ENCODE measurements around the gene CYP46A1.

CYP46A1 gene

DNA sequence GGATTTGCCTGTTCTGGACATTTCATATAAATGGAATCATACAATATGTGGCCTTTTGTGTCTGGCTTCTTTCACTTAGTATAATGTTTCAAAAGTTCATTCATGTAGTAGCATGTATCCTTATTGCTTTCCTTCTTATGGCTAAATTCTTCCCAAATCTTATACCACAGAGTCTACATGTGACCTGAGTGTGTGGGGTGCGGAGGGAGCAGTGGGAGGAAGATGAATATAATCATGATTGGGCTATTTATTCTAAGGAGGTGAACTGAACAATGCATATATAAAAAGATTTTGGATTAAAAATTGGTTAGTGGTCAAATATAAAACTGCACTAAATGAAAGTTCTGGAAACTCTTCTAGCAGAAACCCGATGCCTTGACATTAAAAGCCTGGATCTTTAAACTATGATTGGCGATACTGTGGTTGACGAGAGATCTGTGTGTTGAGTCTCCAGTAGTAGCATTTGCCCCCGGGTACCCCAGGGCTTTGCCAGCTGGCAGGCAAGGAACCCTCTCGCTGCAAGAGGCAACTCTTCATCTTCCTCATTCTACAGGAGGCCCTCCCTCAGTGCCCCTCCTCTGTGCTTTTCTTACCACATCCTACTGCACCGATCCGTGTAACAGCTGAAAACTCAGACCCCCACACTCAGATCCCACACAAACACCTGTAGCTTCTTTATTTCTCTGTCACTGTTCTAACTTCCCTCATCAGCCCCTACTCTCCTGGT is 2.6 kb downstream of the CYP46A1 start:
- ATAC-seq (no peak), DNase-seq (no peak)
- H3K4me1 Mint-ChIP-seq = peaks cover 7% of the 10 kb centered on the region
- H3K27ac Mint-ChIP-seq = no peak overlapping the region
- peaks cover 26% of the 10 kb centered on the region for H3K27me3 Mint-ChIP-seq
- no peaks in the 10 kb centered on the region for H3K36me3 Mint-ChIP-seq (ENCODE audit: low read depth)
- no peak overlapping the region for H3K4me3 Mint-ChIP-seq
- no peaks in the 10 kb centered on the region for H3K9me3 Mint-ChIP-seq

DNA sequence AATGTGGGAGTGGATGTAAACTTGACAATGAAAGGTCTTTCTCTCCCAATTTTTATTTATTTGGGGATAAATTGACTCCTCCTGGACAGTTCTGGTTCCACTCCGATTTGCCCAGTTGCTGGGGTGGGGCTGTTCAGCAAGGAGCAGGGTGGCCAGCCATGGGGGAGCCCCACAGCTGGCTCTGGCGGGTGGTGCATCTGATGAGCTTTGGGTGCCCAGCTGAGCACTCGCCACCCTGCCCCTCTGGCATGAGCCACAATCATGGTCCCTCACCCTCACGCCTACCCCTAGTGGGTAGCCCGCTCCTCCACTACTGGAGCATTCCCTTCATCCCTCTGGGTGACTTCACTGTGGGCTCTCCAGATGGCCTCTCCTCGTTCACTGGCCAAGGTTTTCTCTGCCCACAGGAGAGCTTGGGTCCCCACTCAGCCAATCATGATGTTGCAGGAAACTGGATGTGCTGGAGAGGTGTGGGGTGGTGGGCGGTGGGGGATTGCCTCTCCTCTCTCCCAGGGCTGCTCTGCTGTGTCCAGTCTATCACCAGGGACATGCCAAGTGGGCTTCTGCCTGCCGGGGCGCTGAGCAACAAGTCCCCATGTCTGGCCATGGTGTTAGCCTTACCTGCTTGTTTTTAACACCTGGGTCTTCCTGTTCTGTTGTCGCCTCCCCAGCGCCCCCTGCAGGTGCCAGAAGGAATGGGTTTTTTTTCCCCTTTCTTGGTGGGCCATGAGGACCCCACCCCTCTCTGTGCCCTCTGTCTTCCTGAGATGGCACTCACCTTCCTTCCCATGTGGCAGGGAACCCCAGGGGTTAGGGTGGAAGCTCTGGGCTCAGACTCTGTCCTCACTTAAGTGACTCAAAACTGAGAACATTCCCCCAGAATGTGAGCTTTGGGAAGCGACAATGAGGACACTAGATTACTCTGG is 3.4 kb downstream of the CYP46A1 start:
- Mint-ChIP-seq H3K36me3 (ENCODE audit: low read depth) (no peaks in the 10 kb centered on the region), H3K27me3 (peaks cover 26% of the 10 kb centered on the region), H3K27ac (no peak overlapping the region), H3K4me1 (peaks cover 5% of the 10 kb centered on the region), H3K9me3 (no peaks in the 10 kb centered on the region), H3K4me3 (no peak overlapping the region)
- no peak for DNase-seq
- ATAC-seq = no peak

DNA sequence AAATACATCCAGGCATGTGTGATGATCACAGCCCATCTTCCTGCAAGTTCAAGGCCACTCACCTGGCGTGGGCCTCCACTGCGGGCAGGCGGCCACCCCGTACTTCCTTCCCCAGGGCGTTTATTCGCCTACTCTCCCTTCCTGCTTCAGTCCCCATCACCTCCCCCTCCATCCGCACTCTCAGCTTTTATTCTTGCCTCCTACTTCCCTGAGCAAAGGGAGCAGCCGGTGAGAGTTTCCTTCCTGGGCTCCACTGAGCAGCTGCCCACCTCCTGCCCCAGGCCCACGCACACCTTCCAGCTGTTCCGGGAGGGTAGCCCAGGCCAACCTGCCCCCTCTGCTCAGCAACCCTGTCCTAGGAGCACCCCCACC is 4.1 kb downstream of the CYP46A1 start:
- Mint-ChIP-seq H3K4me1 (peaks cover 3% of the 10 kb centered on the region), H3K27me3 (peaks cover 24% of the 10 kb centered on the region), H3K4me3 (no peak overlapping the region), H3K27ac (no peak overlapping the region), H3K36me3 (ENCODE audit: low read depth) (no peaks in the 10 kb centered on the region), H3K9me3 (no peaks in the 10 kb centered on the region)
- ATAC-seq = no peak
- DNase-seq = no peak

DNA sequence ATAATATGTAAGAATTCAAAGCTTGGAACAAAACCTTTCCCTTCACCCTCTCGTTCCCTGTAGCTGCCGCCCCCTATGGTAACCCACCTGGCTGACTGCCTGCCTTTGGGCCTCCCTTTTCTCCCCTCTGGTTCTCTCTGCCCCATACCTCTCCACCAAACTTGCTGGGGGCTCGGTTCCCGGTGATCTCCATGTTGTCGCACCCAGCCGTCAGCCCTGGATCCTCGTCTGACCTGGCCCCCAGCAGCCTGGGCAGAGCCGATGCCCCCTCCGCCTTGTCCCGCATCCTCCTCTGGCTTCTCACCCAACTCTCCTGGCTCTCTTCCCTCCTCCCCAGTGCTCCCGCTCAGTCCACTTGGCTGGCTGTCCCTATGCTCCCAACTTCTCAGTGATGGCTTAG is 4.5 kb downstream of the CYP46A1 start:
- H3K36me3 Mint-ChIP-seq (ENCODE audit: low read depth) = no peaks in the 10 kb centered on the region
- H3K27me3 Mint-ChIP-seq = peaks cover 24% of the 10 kb centered on the region
- no peak overlapping the region for H3K4me3 Mint-ChIP-seq
- no peaks in the 10 kb centered on the region for H3K9me3 Mint-ChIP-seq
- ATAC-seq = no peak
- H3K4me1 Mint-ChIP-seq = peaks cover 3% of the 10 kb centered on the region
- no peak overlapping the region for H3K27ac Mint-ChIP-seq
- no peak for DNase-seq

- no peak overlapping the region for H3K4me3 Mint-ChIP-seq
- no peak for DNase-seq
- peaks cover 27% of the 10 kb centered on the region for H3K27me3 Mint-ChIP-seq
- ATAC-seq = no peak
- peaks cover 3% of the 10 kb centered on the region for H3K4me1 Mint-ChIP-seq
- H3K9me3 Mint-ChIP-seq = no peaks in the 10 kb centered on the region
- no peak overlapping the region for H3K27ac Mint-ChIP-seq
- H3K36me3 Mint-ChIP-seq (ENCODE audit: low read depth) = no peaks in the 10 kb centered on the region
These were observed 5.5 kb downstream of the CYP46A1 start for GRCh38 chr14:99689266-99690236.

DNA sequence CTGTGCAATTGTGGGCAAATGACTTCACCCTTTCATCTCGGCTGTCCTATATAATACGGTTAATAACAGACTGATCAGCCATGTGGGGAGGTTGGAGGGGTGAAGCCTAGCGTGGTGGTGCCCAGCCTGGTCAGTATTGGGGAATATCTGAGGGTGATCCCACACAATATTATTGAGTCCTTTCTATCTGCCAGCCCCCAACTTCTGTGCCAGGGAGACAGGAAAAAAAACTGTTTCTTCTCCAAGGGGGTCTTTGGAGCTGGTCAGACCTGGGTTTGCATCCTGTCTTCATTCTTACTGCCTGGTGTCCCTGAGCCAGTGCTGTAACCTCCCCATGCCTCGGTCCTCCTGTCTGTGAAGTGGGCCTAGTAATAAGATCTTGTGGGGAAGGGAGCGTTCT is 6.5 kb downstream of the CYP46A1 start:
- ATAC-seq (no peak), DNase-seq (no peak)
- Mint-ChIP-seq H3K27ac (no peak overlapping the region), H3K36me3 (ENCODE audit: low read depth) (no peaks in the 10 kb centered on the region), H3K4me1 (peaks cover 2% of the 10 kb centered on the region), H3K4me3 (no peak overlapping the region), H3K9me3 (no peaks in the 10 kb centered on the region), H3K27me3 (peaks cover 27% of the 10 kb centered on the region)

DNA sequence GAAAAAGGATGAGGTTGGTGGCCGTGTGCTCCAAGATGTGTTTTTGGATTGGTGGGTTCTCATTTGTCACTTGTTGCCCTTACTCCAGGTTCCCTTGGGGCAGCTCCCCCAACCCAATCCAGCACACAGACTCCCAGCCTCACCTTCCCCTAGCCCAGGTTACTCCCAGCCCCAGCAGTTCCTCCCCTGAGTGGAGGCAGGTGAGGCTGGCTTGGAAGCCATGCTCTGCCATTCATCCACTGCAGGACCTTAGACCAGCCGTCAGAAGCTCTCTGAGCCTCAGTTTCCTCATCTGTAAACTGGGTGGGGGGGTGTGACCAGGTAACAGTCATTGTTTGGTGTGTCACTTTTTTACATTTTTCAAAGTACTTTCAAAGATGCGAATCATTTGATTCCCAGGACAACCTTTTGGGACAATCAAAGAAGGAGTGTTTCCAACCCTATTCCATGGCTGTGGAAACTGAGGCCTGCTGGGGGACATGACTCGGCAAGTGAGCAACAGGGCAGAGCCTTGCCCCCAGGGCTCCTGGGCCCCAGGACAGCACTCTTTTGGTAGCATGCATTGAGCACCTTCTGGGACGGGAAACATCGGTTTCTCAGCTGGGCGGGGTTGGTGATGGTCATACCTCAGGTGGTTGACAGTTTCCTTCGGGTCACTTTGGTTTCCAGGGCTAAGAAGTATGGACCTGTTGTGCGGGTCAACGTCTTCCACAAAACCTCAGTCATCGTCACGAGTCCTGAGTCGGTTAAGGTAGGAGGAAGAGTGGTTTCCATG is 7.2 kb downstream of the CYP46A1 start:
- ATAC-seq (no peak), DNase-seq (no peak)
- Mint-ChIP-seq H3K27ac (no peak overlapping the region), H3K4me3 (no peak overlapping the region), H3K4me1 (peaks cover 2% of the 10 kb centered on the region), H3K36me3 (ENCODE audit: low read depth) (no peaks in the 10 kb centered on the region), H3K27me3 (peaks cover 27% of the 10 kb centered on the region), H3K9me3 (no peaks in the 10 kb centered on the region)

GRCh38 chr14:99693918-99694317 is 9.8 kb downstream of the CYP46A1 start:
- no peak overlapping the region for H3K4me3 Mint-ChIP-seq
- no peaks in the 10 kb centered on the region for H3K36me3 Mint-ChIP-seq (ENCODE audit: low read depth)
- H3K9me3 Mint-ChIP-seq = no peaks in the 10 kb centered on the region
- no peak for ATAC-seq
- H3K27ac Mint-ChIP-seq = no peak overlapping the region
- H3K27me3 Mint-ChIP-seq = peaks cover 20% of the 10 kb centered on the region
- DNase-seq = no peak
- no peaks in the 10 kb centered on the region for H3K4me1 Mint-ChIP-seq

DNA sequence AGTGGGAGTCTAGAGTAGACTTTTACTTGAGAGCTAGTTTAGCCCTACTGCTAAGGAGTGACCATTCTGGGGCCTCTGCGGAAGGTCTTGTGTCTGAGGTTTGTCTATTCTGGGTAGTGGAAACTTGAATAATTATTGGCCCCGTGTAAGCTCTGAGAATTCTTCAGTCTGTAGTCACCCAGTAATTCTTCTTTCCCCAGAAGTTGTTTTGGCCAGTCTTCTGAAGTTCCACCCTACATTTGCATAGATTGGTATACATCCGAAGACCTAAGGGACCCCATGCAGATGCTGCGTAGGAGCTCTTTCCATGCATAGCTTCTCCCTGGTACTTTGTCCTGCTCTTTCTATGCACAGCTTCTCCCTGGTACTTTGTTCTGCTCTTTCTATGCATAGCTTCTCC is 12.8 kb downstream of the CYP46A1 start:
- H3K4me3 Mint-ChIP-seq = no peak overlapping the region
- no peaks in the 10 kb centered on the region for H3K4me1 Mint-ChIP-seq
- H3K9me3 Mint-ChIP-seq = no peaks in the 10 kb centered on the region
- H3K27me3 Mint-ChIP-seq = peaks cover 6% of the 10 kb centered on the region
- ATAC-seq (no peak), DNase-seq (no peak)
- H3K36me3 Mint-ChIP-seq (ENCODE audit: low read depth) = no peaks in the 10 kb centered on the region
- H3K27ac Mint-ChIP-seq = no peak overlapping the region

DNA sequence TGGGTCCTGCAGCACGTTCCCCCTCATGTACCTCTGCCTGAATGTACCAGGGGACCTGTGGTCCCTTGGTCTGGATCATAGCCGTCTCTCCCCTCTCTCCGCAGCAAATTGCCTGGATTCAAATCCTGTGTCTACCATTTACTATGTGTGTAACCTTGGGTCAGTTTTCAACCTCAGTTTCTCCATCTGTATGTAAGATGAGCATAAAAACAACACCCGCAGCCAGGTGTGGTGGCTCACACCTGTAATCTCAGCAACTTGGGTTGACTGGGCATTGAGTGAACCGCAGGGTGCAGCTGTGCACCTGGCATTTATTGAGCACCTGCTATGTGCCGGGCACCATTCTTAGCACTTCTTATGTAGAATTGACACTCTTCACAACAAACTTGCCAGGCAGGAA is 14.1 kb downstream of the CYP46A1 start:
- peaks cover 6% of the 10 kb centered on the region for H3K9me3 Mint-ChIP-seq
- peaks cover 3% of the 10 kb centered on the region for H3K36me3 Mint-ChIP-seq (ENCODE audit: low read depth)
- H3K27ac Mint-ChIP-seq = no peak overlapping the region
- H3K27me3 Mint-ChIP-seq = peaks cover 8% of the 10 kb centered on the region
- no peaks in the 10 kb centered on the region for H3K4me1 Mint-ChIP-seq
- no peak for ATAC-seq
- H3K4me3 Mint-ChIP-seq = no peak overlapping the region
- DNase-seq = no peak

DNA sequence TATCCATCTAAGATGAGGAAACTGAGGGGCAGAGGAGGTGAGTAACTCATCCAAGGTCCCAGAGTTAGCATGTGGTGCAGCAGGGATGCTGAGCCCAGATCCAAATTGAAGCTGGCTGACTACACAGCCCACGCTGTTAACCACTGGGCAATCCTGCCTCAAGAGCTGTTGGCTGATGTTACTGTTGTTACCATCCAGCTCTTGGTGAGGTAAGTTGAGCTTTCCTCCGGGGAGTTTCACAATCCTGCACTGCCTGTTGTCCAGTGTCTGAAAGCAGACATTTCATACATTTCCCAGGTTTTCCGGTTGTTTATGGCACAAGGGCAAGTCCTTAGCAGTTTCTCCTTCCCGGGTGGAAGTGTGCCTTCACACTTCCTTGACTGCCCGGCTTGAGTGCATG is 14.5 kb downstream of the CYP46A1 start:
- Mint-ChIP-seq H3K36me3 (ENCODE audit: low read depth) (peaks cover 7% of the 10 kb centered on the region), H3K27me3 (peaks cover 9% of the 10 kb centered on the region), H3K27ac (no peak overlapping the region), H3K9me3 (peaks cover 10% of the 10 kb centered on the region), H3K4me1 (no peaks in the 10 kb centered on the region), H3K4me3 (no peak overlapping the region)
- ATAC-seq (no peak), DNase-seq (no peak)

GRCh38 chr14:99699085-99699760 is 15.1 kb downstream of the CYP46A1 start:
- DNase-seq (no peak), ATAC-seq (no peak)
- peaks cover 6% of the 10 kb centered on the region for H3K27me3 Mint-ChIP-seq
- H3K36me3 Mint-ChIP-seq (ENCODE audit: low read depth) = peaks cover 10% of the 10 kb centered on the region
- no peak overlapping the region for H3K4me3 Mint-ChIP-seq
- H3K27ac Mint-ChIP-seq = no peak overlapping the region
- H3K4me1 Mint-ChIP-seq = no peaks in the 10 kb centered on the region
- peaks cover 12% of the 10 kb centered on the region for H3K9me3 Mint-ChIP-seq

DNA sequence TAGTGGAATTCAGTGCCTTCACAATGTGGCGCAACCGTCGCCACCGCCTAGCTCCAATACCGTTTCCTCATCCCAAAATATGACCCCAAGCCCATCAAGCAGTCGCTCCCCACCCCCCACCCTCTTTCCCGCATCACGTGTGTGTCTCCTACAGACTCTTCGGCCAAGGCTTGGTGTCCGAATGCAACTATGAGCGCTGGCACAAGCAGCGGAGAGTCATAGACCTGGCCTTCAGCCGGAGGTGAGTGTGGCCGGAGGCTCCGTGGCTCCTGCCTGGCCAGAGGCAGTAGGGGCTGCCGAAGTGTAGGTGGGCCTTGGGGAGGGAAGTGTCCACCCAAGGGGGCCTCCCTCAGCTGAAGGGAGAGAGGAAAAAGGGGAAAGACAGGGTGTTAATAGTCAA is 15.8 kb downstream of the CYP46A1 start:
- H3K36me3 Mint-ChIP-seq (ENCODE audit: low read depth) = peaks cover 13% of the 10 kb centered on the region
- DNase-seq (no peak), ATAC-seq (no peak)
- no peak overlapping the region for H3K4me3 Mint-ChIP-seq
- H3K27ac Mint-ChIP-seq = no peak overlapping the region
- peaks cover 6% of the 10 kb centered on the region for H3K27me3 Mint-ChIP-seq
- H3K9me3 Mint-ChIP-seq = peaks cover 12% of the 10 kb centered on the region
- no peaks in the 10 kb centered on the region for H3K4me1 Mint-ChIP-seq

Data from activated naive CD8-positive, alpha-beta T cell treated with anti-CD3 and anti-CD28 coated beads, Interleukin-2, amount 50 U/mL, for 24 hours (primary cell).